GM19455 (cell line): ENCODE results near the gene CADM2.
A peak's percentile ranks its signal among the peaks of the same experiment; 100 is the strongest.

Experiments used
- ATAC-seq: cut with Tn5 transposase; IDR thresholded peaks from one replicate; pipeline ENCODE4 v1.9.1; 2021; ENCODE audit not compliant: unreplicated experiment

The CADM2 gene

GRCh38 chr3:85539232-85539631 is 580.4 kb downstream of the CADM2 start:
- no peak for ATAC-seq

DNA sequence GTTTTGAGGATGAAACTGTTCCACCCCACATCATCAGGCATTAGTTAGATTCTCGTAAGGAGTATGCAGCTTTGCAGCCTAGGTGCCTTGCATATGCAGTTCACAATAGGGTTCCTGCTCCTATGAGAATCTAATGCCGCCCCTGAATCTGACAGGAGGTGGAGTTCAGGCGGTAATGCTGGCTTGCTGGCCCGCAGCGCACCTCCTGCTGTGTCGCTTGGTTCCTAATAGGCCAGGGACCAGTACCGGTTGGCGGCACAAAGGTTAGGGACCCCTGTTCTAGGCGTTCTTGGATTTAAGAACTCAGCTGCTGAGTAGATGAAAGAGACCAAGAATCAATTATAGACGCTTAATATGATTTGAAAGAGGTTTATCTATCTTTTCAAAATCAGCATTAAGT is 595.4 kb downstream of the CADM2 start:
- no peak for ATAC-seq

DNA sequence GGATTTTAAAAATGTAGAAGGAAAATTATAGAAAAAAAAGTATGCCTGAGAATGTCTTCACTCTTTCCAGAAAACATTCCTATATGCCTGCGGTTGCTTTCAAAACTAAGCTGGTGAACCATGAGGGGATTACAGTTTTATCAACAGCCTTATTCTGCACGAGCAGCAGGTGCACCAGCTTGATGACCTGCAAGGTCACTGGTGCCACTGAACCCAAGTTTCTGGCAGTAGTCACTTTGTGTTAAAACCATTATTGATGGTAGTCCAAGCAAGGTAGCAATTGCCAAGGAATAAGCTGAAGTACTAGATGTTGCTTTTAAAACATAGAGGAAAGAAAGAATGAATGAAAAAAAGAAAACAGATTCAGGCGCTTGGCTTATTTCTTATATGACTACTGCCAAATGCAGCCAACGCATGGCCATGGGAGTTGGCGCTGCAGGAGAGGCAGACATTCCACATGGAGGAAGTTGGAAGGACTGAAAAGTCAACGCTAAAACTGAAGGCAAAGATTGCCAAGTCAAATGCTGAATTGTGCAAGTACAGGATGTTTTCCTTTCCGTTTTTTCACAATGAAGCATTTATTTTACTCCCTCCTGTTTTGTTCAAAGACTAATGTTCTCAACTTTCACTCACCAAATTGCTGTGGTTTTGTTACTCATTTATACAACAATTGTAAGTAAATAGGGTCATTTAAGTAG is 601.4 kb downstream of the CADM2 start:
- no peak for ATAC-seq

- ATAC-seq, result peak; percentile 73
Measured at GRCh38 chr3:85567071-85567676, 608.4 kb downstream of the CADM2 start.

DNA sequence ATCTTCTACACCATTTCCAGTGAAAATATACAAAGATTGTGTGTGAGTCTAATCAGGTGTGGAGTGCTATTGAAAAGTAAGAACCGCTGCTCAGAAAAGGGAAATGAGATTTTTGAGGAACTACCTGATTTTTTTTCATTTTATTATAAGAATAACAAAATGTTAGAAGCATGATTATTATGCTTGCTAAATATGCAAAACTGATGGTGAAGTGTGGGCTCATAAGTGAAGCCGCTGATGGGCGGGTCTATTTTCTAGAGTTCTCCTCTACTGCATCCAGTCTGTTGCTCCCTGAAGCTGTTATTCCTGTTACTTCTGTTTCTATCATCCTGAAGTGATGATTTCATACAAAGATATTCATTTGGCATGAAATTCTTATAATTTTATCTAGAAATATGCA is 612.0 kb downstream of the CADM2 start:
- no peak for ATAC-seq

DNA sequence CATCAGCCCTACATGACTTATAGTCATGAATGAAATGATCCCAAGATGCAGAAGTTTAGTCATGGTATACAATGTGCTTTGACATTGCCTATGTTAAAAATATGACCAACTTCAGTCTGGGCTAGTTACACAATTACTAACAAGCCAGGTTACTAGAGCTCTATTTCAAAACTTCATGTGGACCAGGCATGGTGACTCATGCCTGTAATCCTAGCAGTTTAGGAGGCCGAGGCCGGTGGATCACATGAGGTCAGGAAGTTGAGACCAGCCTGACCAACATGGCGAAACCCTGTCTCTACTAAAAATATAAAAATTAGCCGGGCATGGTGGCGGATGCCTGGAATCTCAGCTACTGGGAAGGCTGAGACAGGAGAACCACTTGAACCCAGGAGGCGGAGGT is 613.0 kb downstream of the CADM2 start:
- ATAC-seq, result no peak

- ATAC-seq, result no peak
Measured at GRCh38 chr3:85572426-85572825, 613.6 kb downstream of the CADM2 start.

DNA sequence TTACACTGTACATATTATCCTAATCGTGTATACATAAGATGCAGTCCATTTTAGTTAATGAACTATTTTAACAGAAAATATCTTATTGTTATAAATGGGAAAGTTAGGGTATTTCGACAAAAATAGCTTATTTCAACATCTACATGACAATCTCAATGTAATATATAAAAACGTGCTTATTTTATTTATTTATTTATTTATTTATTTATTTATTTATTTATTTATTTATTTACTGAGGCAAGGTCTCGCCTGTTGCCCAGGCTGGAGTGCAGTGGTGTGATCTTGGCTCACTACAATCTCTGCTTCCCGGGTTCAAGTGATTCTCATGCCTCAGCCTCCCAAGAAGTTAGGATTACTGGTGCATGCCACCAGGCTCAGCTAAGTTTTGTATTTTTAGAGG is 614.2 kb downstream of the CADM2 start:
- no peak for ATAC-seq

- ATAC-seq, result no peak
Measured at GRCh38 chr3:85574006-85574705, 615.4 kb downstream of the CADM2 start.

DNA sequence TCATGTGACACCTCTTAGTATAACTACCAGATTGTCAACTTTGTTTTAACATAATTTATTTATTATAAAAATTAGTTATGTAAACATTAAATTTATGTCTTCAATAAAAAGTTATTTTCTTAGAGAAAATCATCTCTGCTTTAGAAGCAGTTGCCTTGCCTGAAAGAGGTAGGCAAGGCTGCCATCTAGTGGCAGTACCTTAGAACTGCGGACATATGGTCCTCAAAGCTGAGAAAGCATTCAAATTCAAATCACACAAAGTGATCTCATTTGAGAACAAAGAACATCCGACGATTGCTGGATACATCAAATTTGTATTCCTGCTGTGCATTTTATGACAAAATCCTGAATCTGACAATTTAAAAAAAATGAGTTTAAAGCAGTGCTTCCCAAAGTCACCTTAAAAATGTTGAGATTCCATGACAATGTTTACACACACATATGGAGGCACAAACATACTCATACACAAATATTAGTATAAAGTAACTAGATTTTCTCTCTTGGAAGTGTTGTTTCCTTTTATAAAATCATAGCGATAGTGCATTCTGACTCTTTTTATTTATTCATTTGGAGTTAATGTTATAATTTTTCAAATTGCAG is 617.4 kb downstream of the CADM2 start:
- ATAC-seq, result no peak

DNA sequence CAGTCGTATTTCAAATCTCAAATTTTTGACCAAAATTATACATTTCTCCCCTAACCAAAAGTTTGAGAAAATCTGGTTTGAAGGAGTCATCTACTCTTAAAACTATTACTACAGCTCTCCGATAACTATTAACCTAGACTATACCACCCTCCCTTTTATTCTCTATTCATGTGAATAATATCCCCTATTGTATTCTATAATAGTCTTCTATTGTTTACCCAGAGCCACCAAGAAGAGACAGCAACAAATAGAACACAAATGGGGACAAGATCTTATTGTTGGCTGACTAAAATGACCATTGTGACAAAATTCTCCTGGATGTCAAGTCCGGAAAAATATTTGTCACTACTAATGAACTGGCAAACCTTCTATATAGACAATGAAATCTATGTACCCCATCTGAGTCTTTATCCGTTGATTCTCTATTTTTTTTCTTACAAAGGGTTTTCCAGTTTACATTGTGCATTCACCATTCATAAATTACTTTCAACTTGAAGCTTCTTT is 618.0 kb downstream of the CADM2 start:
- ATAC-seq, result no peak

DNA sequence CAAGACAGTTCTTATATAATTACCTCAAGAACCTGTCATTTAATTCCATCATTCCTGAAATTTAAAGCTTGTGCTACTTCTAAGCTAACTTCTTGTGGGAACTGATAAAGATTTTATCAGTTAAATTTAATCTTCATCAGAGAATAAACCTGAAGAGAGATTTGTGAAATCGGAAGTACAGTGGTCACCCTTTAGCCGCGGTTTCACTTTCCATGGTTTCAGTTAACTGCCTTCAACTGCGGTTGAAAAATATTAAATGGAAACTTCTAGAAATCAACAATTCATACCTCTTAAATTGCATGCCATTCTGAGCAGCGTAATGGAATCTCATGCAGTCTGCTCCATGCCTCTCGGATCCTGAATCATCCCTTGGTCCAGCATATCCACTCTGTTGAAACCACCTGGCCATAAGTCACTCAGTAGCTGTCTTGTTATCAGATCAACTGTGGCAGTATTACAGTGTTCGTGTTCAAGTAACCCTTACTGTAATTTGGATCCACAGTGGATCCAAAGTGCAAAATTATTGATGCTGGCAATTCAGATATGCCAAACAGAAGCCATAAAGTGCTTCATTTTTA is 626.1 kb downstream of the CADM2 start:
- no peak for ATAC-seq

GRCh38 chr3:85586018-85586417 is 627.2 kb downstream of the CADM2 start:
- ATAC-seq, result no peak

DNA sequence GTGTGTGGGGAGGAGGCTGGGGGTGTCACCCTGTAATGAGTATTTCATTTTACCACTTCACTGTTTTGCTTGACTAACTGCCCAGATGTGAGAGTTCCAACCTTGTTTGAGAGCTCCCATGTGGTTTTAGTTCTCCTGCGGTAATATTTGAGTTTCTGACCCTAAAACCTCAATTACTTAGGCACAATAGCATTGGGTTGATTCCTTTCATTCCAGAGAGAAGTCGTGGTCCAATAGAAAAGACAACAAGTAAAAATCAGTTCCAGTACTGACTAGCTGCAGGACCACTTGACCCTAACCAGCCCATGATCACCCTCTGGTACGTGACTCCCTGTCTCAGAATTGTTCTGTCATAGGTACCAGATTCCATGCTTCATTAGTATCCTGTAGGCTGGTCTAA is 630.4 kb downstream of the CADM2 start:
- no peak for ATAC-seq

DNA sequence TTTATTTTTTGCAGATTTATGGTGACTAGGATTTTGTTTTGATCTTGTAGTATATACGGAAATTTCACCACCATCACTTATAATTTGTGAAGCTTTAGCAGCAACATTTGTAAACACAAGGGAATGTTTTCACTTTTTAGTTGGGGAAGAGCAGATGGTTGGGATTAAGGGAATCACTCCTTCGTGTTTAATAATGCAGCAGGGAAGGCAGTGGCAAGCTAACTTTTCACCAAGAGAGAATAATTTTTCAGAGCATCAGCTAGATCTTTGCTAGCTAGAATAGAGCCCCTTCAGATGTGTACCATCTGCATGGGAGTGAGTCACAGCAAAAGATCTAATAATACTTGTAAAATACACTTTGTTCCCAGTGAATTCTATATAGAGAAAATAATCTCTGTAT is 632.7 kb downstream of the CADM2 start:
- ATAC-seq, result no peak

GRCh38 chr3:85592256-85592655 is 633.5 kb downstream of the CADM2 start:
- ATAC-seq, result no peak

DNA sequence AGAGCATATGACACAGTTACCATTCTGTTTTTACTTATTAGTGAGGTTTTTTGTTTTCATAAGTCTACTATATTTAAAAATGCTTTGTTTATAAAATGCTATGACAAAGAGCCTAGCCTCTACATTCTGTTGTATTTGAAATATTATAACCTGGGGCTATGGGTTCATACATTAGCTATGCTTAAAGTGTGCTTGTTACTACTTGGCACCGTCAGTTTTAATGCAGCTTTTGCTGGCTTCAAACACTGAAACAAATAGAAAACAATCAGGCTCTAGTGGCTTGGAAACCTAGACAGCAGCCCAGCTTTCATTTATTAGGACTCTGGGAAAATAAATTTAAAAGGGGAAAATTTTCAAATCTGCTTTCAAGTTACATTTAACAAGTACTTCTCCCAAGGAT is 635.9 kb downstream of the CADM2 start:
- no peak for ATAC-seq

- ATAC-seq, result no peak
Measured at GRCh38 chr3:85603378-85603777, 644.6 kb downstream of the CADM2 start.

DNA sequence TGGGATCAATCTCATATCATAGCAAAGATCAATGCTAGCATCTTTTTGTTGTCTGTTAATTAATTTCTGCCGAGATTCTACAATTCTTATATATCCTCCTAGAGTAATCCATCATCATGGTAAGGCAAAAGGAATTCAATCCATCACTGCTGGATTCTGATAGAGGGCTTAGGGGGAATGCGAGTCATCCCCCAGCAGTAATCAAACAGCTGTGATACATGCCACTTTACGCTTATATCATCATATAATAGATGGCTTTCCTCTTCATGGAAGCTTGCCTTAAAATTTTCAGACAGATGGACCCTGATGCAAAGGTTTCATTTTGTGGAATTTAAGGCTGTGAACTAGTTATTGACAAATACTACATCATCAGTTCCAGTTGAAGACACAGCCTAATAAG is 645.9 kb downstream of the CADM2 start:
- ATAC-seq, result no peak

DNA sequence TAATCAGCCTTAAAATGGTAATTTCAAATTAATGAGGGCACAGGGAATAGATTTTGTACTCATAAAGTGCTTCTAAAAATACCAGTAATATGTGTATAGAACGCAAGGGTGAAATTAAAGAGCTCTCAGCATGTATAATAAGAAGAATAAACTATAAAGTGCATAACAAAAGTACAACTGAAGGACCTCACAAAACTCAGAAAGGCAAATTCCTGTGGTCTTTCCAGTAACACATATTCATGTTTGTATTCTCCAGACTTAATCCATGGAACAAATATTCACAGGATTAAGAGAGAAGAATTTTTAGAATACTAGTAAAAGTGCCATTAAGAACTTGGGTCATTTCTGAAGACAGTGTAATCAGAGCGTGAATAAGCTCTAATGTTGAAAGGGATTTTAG is 646.3 kb downstream of the CADM2 start:
- ATAC-seq, result no peak

DNA sequence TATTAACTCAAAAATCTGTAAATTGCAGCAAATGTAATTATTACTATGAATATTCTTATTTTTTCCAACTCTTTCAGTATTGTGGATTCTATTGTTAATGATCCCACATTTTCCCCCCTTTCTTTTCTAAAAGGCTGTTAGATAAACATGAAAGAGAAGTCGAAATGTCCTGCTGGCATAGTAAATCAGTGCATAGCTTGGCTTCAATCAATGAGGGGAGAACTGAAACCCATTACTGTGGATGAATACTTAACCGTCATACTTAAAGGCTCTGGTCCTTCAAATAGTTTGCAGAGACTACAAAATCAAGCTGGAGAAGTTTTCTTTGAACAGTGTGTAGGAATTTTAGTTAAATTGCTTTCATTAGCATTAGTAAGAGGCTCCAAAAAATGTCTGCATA is 667.9 kb downstream of the CADM2 start:
- ATAC-seq, result no peak
